HG03558 (cell line): ENCODE data around the gene KCTD10.
"Not testable (repeated sequence)": the region's sequence is repeated elsewhere in the genome, so short reads cannot be mapped to it uniquely, and the experiment has no call there.

Source experiments
- ATAC-seq: cut with Tn5 transposase; IDR thresholded peaks from one replicate; pipeline ENCODE4 v1.9.1; 2021; ENCODE audit warnings: moderate number of reproducible peaks; ENCODE audit not compliant: unreplicated experiment; ENCODE audit errors: extremely low read depth

KCTD10 gene

GRCh38 chr12:109428804-109429203 lies 48.3 kb downstream of the KCTD10 start:
- not testable (repeated sequence) for ATAC-seq

- no peak for ATAC-seq
These were observed 49.0 kb downstream of the KCTD10 start for GRCh38 chr12:109428037-109428629.

- ATAC-seq: no peak
These were observed 53.7 kb downstream of the KCTD10 start for GRCh38 chr12:109423392-109423791.

- no peak for ATAC-seq
These were observed 54.8 kb downstream of the KCTD10 start for GRCh38 chr12:109422251-109422650.

DNA sequence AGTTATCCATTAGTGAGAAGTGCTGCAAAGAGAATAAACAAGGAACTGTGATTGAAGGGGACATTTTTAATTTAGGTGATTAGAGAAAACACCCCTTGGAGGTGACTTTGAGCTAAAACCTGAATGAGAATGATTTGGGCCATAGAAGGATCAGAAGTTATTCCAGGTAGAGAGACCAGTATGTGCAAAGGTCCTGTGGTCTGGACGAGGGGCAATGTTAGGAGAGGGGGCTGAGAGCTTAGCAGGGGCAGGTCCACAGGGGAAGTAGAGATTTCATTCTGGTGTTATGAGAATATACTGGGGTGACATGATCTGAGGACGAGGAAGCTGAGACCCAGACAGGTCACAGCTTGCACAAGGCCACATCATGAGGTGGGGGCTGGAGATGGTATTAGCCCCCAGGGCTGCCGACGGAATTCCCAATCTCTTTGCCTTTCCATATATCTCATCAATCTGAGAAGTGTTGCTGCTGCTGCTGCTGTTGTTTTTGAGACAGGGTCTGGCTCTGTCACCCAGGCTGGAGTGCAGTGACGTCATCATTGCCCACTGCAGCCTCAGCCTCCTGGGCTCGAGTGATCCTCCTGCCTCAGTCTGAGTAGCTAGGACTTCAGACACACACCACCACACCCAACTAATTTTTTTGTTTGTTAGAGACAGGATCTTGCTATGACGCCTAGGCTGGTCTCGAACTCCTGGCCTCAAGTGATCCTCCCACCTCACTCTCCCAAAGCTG lies 55.6 kb downstream of the KCTD10 start:
- no peak for ATAC-seq

DNA sequence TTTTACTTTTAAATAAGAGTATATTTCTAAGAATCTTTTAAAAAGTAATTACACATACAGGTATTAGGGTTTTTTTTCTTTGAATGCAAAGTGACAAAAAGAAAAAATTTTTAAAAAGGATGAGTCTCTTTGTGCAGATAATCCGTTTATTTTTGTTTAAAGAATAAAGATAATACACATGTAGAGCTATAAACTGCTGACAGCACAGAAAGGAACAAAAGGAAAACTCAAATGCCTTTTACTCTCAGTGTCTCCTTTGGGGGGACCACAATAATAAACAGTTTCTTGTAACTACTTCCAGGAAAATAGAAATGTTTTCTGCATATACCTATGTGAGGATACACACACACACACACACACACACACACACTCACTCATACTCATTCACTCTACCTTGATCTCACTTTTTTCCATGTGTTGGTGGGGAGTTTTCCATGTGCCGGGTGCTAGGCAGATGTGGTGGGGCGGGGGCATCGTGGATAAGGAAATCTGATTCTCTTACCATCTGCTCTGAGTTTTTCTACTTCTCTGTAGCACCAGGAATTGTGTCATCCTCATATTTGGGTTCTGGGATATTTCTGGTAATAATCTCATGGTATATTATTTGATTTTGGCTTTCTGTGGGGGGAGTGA lies 58.1 kb downstream of the KCTD10 start:
- ATAC-seq: no peak

- not testable (repeated sequence) for ATAC-seq
These were observed 71.0 kb downstream of the KCTD10 start for GRCh38 chr12:109406147-109406546.

- not testable (repeated sequence) for ATAC-seq
These were observed 72.3 kb downstream of the KCTD10 start for GRCh38 chr12:109404841-109405240.
